ENCODE results near the gene STEAP3. TPM values are rescaled to one million over a fixed set of nuclear protein-coding genes. Genes with fewer than 3 reads are reported as not detected.

STEAP3 gene
- total and polyA plus RNA-seq, 2 donors (not counting 1 experiment from before 2014, with no cell fraction given): 13.7 to 28.4 TPM

DNA sequence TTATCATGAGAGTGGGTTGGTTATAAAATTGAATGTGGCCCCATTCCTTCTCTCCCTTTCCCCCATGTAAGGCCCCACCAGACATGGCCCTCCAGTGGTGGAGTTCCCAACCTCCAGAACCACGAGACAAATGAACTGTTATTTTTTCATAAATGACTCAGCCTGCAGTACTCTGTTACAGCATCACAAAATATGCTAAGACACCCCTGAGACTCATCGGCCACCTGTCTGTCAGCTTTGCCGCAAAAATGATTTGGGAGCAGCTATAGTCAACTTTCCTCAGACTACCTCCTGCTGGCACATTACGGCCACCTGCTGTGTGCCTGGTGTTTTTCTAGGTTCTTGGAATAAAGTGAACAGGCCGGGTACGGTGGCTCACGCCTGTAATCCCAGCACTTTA, 43.6 kb upstream of the STEAP3 start:
- Histone ChIP-seq H3K4me2 (ENCODE audit: extremely low read depth, insufficient read depth, low read length) (no peak overlapping the region), H3K9ac (ENCODE audit: insufficient read depth, low read length) (no peak overlapping the region), H2AFZ (ENCODE audit: low read length) (no peak overlapping the region), H3K79me2 (ENCODE audit: control insufficient read depth, insufficient read depth, low read length) (no peaks in the 10 kb centered on the region), H3K4me1 (ENCODE audit: control insufficient read depth, extremely low read depth, insufficient read depth, low read length) (no peaks in the 10 kb centered on the region), H3K4me3 (replicated peaks in 1 of 4; ENCODE audit: control extremely low read depth in 1 of 4, insufficient read depth in 1 of 4, low read depth in 3 of 4, low read length in 4 of 4) (no peak overlapping the region), H3K36me3 (ENCODE audit: control insufficient read depth, insufficient read depth, low read length) (no peaks in the 10 kb centered on the region), H3K27ac (ENCODE audit: insufficient read depth, low read length) (no peak overlapping the region), H3K27me3 (ENCODE audit: control insufficient read depth, insufficient read depth, low read length) (no peaks in the 10 kb centered on the region), H4K20me1 (ENCODE audit: control insufficient read depth, extremely low read depth, insufficient read depth, low read length) (no peaks in the 10 kb centered on the region), H3K9me3 (ENCODE audit: control insufficient read depth, insufficient read depth, low read depth, low read length) (no peaks in the 10 kb centered on the region)
- DNase-seq (ENCODE audit: low read depth in 2 of 2): peak in 1 of 2 donors; percentile 26
- TF ChIP-seq, protein P1, sequence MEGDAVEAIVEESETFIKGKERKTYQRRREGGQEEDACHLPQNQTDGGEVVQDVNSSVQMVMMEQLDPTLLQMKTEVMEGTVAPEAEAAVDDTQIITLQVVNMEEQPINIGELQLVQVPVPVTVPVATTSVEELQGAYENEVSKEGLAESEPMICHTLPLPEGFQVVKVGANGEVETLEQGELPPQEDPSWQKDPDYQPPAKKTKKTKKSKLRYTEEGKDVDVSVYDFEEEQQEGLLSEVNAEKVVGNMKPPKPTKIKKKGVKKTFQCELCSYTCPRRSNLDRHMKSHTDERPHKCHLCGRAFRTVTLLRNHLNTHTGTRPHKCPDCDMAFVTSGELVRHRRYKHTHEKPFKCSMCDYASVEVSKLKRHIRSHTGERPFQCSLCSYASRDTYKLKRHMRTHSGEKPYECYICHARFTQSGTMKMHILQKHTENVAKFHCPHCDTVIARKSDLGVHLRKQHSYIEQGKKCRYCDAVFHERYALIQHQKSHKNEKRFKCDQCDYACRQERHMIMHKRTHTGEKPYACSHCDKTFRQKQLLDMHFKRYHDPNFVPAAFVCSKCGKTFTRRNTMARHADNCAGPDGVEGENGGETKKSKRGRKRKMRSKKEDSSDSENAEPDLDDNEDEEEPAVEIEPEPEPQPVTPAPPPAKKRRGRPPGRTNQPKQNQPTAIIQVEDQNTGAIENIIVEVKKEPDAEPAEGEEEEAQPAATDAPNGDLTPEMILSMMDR (conservative IDR thresholded peaks at IDR 0.05 in 1 of 2, IDR thresholded peaks at IDR 0.05 in 1 of 2; ENCODE audit: low read depth in 1 of 2, low read length in 2 of 2): no peak
- TF ChIP-seq EZH2 (IDR thresholded peaks at IDR 0.05; ENCODE audit: low read length, missing control alignments): no peak

DNA sequence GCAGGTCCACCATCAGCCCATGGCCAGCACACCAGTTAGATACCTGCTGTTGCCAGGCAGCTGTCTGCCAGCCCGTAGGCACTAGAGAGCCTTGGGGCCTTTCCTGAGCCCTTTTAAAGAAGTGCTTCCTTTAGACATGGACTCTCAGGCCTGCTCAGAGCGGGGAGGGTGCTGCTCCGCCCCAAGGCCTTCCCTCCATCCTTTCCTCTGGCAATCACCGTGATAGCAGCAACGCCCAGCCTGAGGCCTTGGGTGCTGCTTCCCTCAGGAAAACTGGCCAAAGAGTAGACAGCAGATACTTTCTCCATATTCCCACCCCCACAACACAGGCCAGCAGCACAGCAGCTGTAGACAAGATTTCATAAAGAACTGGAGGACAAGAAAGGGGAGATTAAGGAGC, 42.7 kb upstream of the STEAP3 start:
- Histone ChIP-seq H3K4me3 (replicated peaks in 1 of 4; ENCODE audit: control extremely low read depth in 1 of 4, insufficient read depth in 1 of 4, low read depth in 3 of 4, low read length in 4 of 4) (no peak overlapping the region), H3K27me3 (ENCODE audit: control insufficient read depth, insufficient read depth, low read length) (no peaks in the 10 kb centered on the region), H3K9me3 (ENCODE audit: control insufficient read depth, insufficient read depth, low read depth, low read length) (no peaks in the 10 kb centered on the region), H3K79me2 (ENCODE audit: control insufficient read depth, insufficient read depth, low read length) (no peaks in the 10 kb centered on the region), H3K4me1 (ENCODE audit: control insufficient read depth, extremely low read depth, insufficient read depth, low read length) (no peaks in the 10 kb centered on the region), H3K9ac (ENCODE audit: insufficient read depth, low read length) (no peak overlapping the region), H3K4me2 (ENCODE audit: extremely low read depth, insufficient read depth, low read length) (no peak overlapping the region), H3K27ac (ENCODE audit: insufficient read depth, low read length) (no peak overlapping the region), H2AFZ (ENCODE audit: low read length) (no peak overlapping the region), H4K20me1 (ENCODE audit: control insufficient read depth, extremely low read depth, insufficient read depth, low read length) (no peaks in the 10 kb centered on the region), H3K36me3 (ENCODE audit: control insufficient read depth, insufficient read depth, low read length) (no peaks in the 10 kb centered on the region)
- no peak for DNase-seq (ENCODE audit: low read depth in 2 of 2)
- no peak for TF ChIP-seq EZH2 (IDR thresholded peaks at IDR 0.05; ENCODE audit: low read length, missing control alignments)
- TF ChIP-seq, protein P1 (conservative IDR thresholded peaks at IDR 0.05 in 1 of 2, IDR thresholded peaks at IDR 0.05 in 1 of 2; ENCODE audit: low read depth in 1 of 2, low read length in 2 of 2): no peak

DNA sequence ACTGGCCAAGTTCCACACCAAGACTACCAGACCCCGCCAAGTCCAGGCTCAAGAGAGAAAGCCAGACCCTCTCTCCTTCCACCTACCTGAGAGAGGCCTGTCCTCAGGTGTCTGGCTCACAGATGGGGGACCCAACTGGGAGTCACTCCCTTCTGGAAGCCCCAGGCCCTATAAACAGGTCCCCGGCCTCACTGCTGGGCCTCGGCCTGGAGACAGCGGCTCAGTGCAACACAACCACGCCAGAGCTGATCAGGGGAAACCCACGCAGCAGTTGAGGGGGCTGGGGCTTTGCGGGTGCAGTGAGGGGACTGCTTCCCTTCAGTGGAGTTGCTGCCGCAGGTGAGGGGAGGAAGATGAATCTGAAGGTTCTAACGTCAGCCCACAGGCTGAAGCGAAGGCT, 42.2 kb upstream of the STEAP3 start:
- no peaks in the 10 kb centered on the region for H3K9me3 ChIP-seq (ENCODE audit: control insufficient read depth, insufficient read depth, low read depth, low read length)
- no peaks in the 10 kb centered on the region for H3K79me2 ChIP-seq (ENCODE audit: control insufficient read depth, insufficient read depth, low read length)
- H4K20me1 ChIP-seq (ENCODE audit: control insufficient read depth, extremely low read depth, insufficient read depth, low read length): no peaks in the 10 kb centered on the region
- no peak overlapping the region for H3K9ac ChIP-seq (ENCODE audit: insufficient read depth, low read length)
- H3K4me1 ChIP-seq (ENCODE audit: control insufficient read depth, extremely low read depth, insufficient read depth, low read length): no peaks in the 10 kb centered on the region
- no peak overlapping the region for H3K27ac ChIP-seq (ENCODE audit: insufficient read depth, low read length)
- DNase-seq (ENCODE audit: low read depth in 2 of 2): no peak
- H3K4me3 ChIP-seq (replicated peaks in 1 of 4; ENCODE audit: control extremely low read depth in 1 of 4, insufficient read depth in 1 of 4, low read depth in 3 of 4, low read length in 4 of 4): no peak overlapping the region
- no peak overlapping the region for H2AFZ ChIP-seq (ENCODE audit: low read length)
- H3K36me3 ChIP-seq (ENCODE audit: control insufficient read depth, insufficient read depth, low read length): no peaks in the 10 kb centered on the region
- TF ChIP-seq EZH2 (IDR thresholded peaks at IDR 0.05; ENCODE audit: low read length, missing control alignments): no peak
- TF ChIP-seq, protein P1 (conservative IDR thresholded peaks at IDR 0.05 in 1 of 2, IDR thresholded peaks at IDR 0.05 in 1 of 2; ENCODE audit: low read depth in 1 of 2, low read length in 2 of 2): no peak
- no peaks in the 10 kb centered on the region for H3K27me3 ChIP-seq (ENCODE audit: control insufficient read depth, insufficient read depth, low read length)
- H3K4me2 ChIP-seq (ENCODE audit: extremely low read depth, insufficient read depth, low read length): no peak overlapping the region

All from fibroblast of lung (primary cell).